HFF-Myc (cell line): ENCODE results near the gene GPR89B.

ENCODE experiments used
- DNase-seq: peaks from one replicate; pipeline ENCODE4 v3.0.0-alpha.2; 2011; ENCODE audit warnings: low read depth; ENCODE audit errors: extremely low read depth
- H3K4me3 ChIP-seq: replicated peaks from 2 replicates; pipeline ENCODE4 v1.5.1; 2011; ENCODE audit warnings: low read depth, mild to moderate bottlenecking, control low read depth, low read length
- TF ChIP-seq, protein P1 (sequence below): IDR thresholded peaks from 2 replicates; pipeline ENCODE4 v1.5.1; 2012; ENCODE audit warnings: mild to moderate bottlenecking, low read depth, low read length, control low read depth; ENCODE audit errors: missing control alignments

Gene GPR89B

DNA sequence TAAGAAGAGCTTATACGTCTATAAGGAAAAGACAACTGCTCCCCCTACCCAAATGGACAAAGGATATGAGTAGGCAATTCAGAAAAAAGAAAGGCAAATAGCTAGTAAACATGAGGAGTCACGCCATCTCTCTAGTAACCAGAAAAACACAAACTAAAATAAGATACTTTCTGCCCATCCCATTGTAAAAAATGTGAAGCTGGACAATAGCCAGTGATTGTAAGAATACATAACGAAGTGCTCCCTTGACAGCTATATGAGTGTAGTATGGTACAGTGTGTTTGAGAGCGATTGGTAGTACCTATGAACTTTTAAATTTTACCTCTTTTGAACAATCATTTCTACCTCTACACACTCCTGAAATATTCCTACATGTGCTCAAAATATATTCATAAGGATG is 33.1 kb upstream of the GPR89B start:
- TF ChIP-seq, protein P1, sequence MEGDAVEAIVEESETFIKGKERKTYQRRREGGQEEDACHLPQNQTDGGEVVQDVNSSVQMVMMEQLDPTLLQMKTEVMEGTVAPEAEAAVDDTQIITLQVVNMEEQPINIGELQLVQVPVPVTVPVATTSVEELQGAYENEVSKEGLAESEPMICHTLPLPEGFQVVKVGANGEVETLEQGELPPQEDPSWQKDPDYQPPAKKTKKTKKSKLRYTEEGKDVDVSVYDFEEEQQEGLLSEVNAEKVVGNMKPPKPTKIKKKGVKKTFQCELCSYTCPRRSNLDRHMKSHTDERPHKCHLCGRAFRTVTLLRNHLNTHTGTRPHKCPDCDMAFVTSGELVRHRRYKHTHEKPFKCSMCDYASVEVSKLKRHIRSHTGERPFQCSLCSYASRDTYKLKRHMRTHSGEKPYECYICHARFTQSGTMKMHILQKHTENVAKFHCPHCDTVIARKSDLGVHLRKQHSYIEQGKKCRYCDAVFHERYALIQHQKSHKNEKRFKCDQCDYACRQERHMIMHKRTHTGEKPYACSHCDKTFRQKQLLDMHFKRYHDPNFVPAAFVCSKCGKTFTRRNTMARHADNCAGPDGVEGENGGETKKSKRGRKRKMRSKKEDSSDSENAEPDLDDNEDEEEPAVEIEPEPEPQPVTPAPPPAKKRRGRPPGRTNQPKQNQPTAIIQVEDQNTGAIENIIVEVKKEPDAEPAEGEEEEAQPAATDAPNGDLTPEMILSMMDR: no peak
- no peak for DNase-seq
- H3K4me3 ChIP-seq: no peak overlapping the region

DNA sequence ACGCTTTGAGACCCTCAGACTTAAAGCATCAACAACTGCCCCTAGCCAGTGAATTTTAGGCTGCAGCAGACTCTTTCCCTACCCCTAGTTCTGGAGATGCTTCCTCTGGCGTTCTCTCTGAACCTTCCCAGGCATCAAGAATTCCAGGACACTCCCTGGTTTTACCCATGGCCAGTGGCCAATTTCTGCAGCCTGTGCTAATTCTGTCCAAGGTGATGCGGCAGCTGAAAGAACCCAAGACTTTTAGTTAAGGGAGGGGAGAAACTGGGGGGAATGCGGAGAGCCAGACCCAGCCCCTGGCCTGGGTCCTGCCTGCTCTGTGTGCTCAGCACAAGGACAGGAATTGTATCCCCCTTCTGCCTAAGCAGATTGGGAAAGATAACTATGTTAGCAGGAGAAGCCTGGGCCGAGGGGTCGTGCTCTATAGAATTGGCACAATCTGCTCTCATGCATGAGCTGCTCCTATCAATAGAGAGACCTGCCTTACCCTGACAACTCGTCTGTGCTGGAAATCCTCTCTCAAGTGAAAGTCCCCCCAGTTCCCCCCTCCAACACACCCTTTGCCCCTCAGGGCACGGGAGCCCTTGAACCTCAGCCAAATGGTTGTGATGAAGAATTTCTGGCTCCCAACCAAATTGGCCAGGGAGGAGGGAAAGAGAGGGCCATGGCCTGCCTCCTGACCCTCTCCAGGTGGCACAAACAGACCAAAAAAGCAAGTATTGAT is 31.0 kb upstream of the GPR89B start:
- no peak overlapping the region for H3K4me3 ChIP-seq
- DNase-seq: no peak
- TF ChIP-seq, protein P1: no peak

DNA sequence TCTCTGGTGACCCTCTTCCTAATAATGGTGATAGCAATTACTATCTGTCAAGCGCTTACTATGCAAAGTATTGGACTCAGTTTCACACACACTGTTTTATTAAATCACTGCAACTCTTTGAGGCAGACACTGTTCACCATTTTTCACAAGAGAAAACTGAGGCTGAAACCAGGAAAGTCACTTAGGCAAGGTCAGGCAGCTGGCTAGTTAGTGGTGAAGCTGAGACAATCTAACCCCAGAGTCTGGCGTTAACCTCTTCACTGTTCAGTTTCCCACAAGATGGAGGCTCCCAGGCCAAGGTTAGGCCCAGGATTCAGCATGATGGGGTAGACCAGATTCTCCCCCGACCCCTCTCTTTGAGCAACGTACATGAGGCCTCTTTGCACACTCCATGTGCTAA is 30.4 kb upstream of the GPR89B start:
- no peak for DNase-seq
- H3K4me3 ChIP-seq: no peak overlapping the region
- TF ChIP-seq, protein P1: no peak

DNA sequence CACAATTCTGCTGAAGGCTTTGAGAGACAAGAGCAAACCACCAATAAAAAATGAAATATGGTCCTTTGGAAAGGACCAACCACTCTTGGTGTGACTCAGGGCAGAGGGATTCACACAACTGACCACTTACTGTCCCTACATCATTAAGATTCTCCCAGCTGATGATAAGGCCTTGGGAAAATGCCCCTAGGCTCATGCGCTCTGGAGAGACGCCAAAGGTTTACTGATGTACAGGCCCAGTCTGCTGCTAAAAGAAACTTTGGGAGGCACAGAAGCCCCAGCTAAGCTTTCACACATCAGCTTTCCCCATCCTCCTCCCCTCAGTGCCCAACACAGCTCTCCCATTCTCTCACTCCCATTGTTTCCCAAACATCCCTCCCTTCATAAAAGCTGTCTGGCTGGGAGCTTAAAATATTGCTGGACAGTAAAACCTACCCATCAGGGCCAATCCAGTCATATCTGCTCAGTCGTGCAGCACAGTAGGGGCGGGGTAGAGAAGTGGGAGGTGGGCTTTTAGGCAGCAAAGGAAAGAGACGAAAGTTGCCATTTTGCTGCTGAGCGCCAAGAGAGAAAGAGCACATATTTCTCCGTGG is 25.9 kb upstream of the GPR89B start, which contains the start of gene GJA8:
GJA8 (plus strand) TSS at position 543 of the 593 bp plus-strand sequence. CDS start 5,161 bp downstream, outside the sequence.
- TF ChIP-seq, protein P1: no peak
- no peak within 1 kb of the TSS for H3K4me3 ChIP-seq
- no peak for DNase-seq

DNA sequence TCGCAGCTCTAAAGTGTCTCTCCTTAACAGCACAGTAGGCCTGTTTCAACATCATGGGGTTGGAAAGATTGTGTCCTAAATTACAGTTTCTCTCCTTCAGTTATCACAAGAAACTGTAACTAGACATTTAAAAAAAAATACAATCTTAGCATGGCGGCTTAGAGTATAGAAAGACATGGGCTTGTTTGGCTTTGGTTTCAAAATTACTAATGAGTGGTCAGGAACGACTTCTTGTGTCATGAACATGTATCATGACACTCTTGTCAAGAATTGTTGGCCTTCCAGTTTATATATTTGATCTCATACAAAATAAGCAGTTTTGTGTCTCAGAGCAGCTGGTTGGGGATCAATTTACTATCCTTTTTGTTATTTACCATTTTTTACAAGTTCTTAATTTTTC is 23.5 kb upstream of the GPR89B start:
- H3K4me3 ChIP-seq: no peak overlapping the region
- TF ChIP-seq, protein P1: no peak
- no peak for DNase-seq

DNA sequence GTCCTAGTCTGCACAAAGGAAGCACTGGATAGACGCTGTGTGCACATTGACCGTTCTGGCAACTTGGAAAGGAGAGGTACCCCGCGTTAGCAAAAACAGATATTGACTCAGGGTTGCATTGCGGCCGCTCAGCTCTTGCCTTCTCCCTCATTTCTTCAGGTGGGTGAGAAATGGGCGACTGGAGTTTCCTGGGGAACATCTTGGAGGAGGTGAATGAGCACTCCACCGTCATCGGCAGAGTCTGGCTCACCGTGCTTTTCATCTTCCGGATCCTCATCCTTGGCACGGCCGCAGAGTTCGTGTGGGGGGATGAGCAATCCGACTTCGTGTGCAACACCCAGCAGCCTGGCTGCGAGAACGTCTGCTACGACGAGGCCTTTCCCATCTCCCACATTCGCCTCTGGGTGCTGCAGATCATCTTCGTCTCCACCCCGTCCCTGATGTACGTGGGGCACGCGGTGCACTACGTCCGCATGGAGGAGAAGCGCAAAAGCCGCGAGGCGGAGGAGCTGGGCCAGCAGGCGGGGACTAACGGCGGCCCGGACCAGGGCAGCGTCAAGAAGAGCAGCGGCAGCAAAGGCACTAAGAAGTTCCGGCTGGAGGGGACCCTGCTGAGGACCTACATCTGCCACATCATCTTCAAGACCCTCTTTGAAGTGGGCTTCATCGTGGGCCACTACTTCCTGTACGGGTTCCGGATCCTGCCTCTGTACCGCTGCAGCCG is 20.3 kb upstream of the GPR89B start:
- no peak overlapping the region for H3K4me3 ChIP-seq
- no peak for DNase-seq
- TF ChIP-seq, protein P1: no peak
